IPS-NIHi11 (cell line): ENCODE data around the gene F2RL1.
"Not testable (repeated sequence)": the region's sequence is repeated elsewhere in the genome, so short reads cannot be mapped to it uniquely, and the experiment has no call there.

Experiments
- DNase-seq: peaks from one replicate; pipeline ENCODE4 v3.0.0; 2012; ENCODE audit warnings: mixed read lengths, low spot score

F2RL1 gene

DNA sequence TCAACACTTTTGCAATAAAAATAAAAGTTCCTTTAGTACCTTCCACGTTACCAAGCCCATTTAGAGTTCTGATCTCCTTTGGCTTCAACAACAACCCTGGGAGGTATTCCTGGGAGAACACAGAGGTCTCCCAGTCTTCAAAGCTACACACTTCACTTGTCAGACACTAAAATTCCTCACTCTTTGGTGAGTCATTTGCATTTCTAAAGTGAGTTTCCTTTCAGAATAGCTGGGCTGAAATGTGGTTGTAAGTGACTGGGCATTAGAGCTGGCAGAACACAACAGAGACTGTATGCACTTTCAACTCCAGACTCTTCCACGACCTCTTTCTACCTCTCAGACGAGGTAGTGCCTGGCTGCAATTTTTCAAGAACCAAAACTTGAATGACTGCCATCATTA, 11.5 kb upstream of the F2RL1 start:
- peak; percentile 62 for DNase-seq

GRCh38 chr5:76808141-76808691, 10.6 kb upstream of the F2RL1 start:
- peak; percentile 71 for DNase-seq

- DNase-seq, result no peak
Observed at GRCh38 chr5:76809141-76809540, 9.7 kb upstream of the F2RL1 start.

- DNase-seq, result no peak
Observed at GRCh38 chr5:76810236-76810635, 8.6 kb upstream of the F2RL1 start.

DNA sequence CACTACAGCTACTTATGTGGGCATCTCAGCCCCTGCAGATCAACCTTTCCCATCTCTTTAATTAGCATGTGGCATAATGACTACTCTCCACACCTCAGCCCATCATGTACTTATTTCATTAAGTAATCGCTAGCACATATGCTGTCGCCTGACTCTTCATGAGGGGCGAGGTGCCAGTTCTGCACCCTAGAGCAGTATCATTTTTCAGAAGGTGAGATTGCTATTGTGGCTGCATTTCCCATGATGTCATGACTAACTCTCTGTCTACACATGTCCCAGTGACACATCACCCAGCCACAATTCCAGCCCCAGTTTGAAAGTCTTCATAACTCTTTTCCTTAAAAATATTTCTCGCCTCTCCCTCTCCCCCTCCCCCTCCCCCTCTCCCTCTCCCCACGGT, 7.6 kb upstream of the F2RL1 start:
- no peak for DNase-seq

- not testable (repeated sequence) for DNase-seq
Observed at GRCh38 chr5:76812209-76812608, 6.6 kb upstream of the F2RL1 start.

GRCh38 chr5:76813982-76814562, 4.8 kb upstream of the F2RL1 start:
- DNase-seq, result no peak

DNA sequence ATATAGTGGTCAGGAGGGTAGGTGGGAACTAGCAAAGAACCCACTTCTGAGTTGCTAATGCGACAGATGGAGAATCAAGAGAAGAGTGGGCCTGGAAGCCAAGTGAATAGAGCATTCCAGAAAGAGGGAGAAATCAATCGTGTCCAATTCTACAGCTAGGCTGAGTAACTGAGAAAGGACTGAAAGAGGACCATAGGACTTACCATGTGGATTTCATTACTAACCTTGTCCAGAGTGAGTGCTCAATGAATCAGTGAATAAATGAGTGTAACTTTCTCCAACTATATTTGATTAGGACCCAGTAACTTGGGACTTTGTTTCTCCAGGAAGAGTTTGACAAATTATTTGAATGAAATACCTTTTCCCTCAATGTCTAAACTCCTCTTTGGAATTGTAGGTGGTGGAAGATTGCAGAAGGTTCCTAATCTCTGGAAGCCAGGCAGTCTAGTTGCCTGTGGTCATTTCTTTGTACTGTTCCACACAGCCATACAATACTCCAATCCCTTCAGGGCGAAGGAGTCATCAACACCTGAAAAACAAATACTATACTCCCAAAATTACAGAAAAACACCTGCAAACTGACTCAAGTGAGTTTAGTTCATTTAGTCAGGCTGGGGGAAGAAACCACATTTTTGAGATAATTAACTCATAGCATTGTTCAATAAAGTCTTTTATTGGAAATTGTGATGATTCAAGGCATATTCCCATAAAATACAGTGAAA, 2.6 kb upstream of the F2RL1 start:
- no peak for DNase-seq

- DNase-seq, result peak; percentile 18
Observed at GRCh38 chr5:76819851-76820525, 1.2 kb downstream of the F2RL1 start.

- no peak for DNase-seq
Observed at GRCh38 chr5:76820526-76820890, 1.7 kb downstream of the F2RL1 start.

DNA sequence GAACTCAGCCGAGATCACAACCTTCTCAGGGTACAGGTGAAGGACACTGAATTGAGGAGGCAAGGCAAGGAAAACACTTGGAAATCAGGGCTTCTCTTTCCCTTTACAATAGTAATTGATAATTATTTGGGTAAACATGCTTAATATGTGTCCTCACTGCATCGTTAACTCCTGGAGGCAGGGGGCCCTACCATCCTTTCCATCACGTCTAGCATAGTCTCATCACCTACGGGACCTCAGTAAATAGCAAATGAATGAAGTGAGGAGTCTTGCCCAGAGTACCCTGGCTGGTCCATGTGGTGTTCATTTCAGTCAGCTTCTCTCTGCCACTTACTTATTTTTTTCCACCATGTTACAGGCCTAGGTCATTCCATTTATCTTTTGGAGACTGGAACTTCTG, 2.3 kb downstream of the F2RL1 start:
- DNase-seq, result no peak

GRCh38 chr5:76822105-76822731, 3.4 kb downstream of the F2RL1 start:
- not testable (repeated sequence) for DNase-seq

GRCh38 chr5:76826416-76826815, 7.6 kb downstream of the F2RL1 start:
- DNase-seq, result not testable (repeated sequence)

DNA sequence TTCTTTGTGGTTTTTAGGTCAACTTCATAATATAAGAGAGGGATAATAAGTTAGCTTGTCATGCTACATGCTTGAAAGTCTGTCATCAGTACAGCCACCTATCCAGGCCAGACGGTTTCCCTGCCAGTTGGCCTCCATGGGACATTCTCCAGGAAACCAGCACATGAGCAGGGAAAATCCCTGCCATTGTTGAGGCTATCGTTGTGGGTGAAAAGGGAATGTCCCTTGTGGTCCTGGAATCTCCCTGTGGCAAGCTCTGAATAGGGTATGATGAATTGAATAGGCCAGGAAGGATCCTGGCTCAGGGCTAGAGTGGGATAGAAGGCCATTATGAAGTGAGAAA, 12.3 kb downstream of the F2RL1 start:
- no peak for DNase-seq

- no peak for DNase-seq
Observed at GRCh38 chr5:76836181-76836580, 17.4 kb downstream of the F2RL1 start.

GRCh38 chr5:76836585-76836984, 17.8 kb downstream of the F2RL1 start:
- DNase-seq, result no peak

DNA sequence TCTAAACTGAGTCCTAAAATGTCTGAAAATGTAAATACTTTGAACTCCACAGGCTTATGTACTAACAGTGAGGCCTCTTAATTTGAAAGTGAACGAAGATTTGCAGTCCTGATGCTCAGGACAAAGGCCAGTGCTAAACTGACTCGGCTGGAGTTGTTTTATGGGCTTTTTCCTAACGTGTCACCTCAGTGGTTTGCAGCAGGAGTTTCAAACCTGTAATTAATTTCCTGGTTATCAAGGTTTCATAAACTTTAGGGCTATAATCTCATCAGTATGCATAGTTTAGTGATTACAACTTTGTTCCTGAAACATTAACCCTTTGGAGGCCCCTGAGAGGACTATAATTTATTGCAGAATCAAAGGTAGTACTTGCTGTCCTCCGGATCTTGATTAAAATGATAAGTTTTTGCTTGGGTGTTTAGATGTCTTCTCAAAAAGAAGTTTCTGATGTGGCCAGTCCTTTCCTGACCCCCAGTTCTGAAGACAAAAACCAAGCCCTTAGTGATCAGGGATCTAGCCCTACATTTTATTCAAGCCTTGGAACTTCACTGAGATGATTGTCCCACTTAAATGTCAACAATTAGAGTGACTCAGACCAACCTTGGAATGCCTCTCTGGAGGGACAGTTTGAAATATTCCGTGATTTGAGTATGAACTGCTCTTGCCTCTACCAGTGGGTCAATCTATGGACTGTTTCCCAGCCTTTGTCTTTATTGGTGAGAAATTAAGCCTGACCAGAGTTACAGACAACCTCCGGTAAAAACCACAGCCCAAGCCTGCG, 19.8 kb downstream of the F2RL1 start:
- no peak for DNase-seq

GRCh38 chr5:76841361-76841760, 22.5 kb downstream of the F2RL1 start:
- DNase-seq, result no peak

GRCh38 chr5:76845890-76846289, 27.1 kb downstream of the F2RL1 start:
- no peak for DNase-seq

DNA sequence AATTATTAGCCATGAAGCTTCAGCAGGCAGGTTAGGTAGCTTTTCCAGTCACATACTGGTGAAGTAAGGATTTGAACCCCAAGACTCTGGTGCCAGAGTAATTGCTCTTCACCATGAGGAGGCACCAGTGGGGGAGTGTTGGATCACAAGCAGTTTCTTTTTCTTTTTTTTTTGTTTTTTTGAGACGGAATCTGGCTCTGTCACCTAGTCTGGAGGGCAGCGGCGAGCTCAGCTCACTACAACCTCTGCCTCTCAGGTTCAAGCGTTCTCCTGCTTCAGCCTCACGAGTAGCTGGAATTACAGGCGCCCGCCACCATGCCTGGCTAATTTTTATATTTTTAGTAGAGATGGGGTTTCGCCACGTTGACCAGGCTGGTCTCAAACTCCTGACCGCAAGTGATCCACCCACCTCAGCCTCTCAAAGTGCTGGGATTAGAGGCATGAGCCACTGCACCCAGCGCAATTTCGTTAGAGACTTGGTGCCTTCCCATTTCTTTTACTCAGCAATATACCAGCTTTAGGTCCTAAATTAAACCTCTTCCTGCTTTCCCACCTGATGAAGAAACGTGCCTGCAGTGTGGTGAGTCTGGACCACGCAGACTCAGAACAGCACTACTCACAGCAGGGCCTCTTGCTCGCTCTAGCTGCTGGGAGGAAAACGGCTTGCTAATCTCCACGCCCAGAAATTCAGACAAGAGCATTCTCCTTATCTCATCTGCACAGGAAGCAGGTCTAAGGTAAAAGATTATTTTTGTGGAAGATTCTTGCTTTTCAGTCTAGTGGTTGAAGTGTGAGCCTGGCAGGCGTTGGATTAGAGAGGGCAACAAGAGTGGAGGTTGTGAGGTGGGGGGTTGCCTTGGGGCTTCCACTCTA, 30.8 kb downstream of the F2RL1 start, which contains the start of gene S100Z:
TSS of gene S100Z (plus strand) at position 596 of the 873 bp plus-strand sequence. CDS start 25,346 bp downstream, outside the sequence.
- DNase-seq, result no peak
